ENCODE results near the gene SMARCA2. TPM values are rescaled to one million over a fixed set of nuclear protein-coding genes. Genes with fewer than 3 reads are reported as not detected.
A peak's percentile ranks its signal among the peaks of the same experiment; 100 is the strongest.

The SMARCA2 gene
- total RNA-seq, 1 donor from 2014 or later, result 147 TPM

DNA sequence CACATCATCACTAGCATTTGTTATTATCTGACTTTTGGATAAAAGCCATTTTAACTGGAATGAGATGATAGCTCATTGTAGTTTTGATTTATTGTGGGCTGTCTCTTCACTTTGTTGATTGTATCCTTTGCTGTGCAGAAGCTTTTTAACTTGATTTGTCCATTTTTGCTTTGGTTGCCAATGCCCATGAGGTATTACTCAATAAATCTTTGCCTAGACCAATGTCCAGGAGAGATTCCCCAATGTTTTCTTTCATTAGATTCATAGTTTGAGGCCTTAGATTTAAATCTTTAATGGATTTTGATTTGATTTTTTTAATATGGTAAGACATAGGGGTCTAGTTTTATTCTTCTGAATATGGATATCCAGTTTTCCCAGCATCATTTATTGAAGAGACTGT is 28.8 kb upstream of the SMARCA2 start:
- H3K4me3 ChIP-seq, result no peak overlapping the region
- H3K9me3 ChIP-seq, result no peaks in the 10 kb centered on the region
- DNase-seq (no peak), ATAC-seq (no peak)
- intact Hi-C loops (cut with DNase I), result no loop called here
- no peaks in the 10 kb centered on the region for H3K27me3 ChIP-seq (ENCODE audit: low read depth)
- TF ChIP-seq, protein P1, sequence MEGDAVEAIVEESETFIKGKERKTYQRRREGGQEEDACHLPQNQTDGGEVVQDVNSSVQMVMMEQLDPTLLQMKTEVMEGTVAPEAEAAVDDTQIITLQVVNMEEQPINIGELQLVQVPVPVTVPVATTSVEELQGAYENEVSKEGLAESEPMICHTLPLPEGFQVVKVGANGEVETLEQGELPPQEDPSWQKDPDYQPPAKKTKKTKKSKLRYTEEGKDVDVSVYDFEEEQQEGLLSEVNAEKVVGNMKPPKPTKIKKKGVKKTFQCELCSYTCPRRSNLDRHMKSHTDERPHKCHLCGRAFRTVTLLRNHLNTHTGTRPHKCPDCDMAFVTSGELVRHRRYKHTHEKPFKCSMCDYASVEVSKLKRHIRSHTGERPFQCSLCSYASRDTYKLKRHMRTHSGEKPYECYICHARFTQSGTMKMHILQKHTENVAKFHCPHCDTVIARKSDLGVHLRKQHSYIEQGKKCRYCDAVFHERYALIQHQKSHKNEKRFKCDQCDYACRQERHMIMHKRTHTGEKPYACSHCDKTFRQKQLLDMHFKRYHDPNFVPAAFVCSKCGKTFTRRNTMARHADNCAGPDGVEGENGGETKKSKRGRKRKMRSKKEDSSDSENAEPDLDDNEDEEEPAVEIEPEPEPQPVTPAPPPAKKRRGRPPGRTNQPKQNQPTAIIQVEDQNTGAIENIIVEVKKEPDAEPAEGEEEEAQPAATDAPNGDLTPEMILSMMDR (IDR thresholded peaks at IDR 0.05), result no peak
- no peaks in the 10 kb centered on the region for H3K4me1 ChIP-seq
- H3K36me3 ChIP-seq, result no peaks in the 10 kb centered on the region
- no peak overlapping the region for H3K27ac ChIP-seq

DNA sequence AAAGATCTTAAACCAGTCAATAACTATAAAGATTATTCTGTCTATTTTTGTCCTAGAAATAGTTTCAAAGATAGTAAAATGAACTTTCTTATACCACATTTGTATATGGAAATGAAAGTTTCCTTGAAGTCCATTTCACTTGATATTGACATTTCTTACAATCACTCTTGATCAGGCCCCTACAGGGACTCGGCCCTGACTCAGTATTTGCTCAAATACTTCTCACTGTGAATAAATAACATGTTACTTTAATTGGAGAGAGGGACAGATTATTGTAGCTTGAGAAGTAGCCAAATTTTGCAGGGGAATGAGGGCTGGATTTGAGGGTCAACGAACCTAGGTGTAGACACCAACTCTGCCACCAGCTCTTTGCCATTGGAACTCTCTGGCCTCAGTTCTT is 25.6 kb upstream of the SMARCA2 start:
- Histone ChIP-seq H3K27me3 (ENCODE audit: low read depth) (no peaks in the 10 kb centered on the region), H3K27ac (no peak overlapping the region), H3K9me3 (no peaks in the 10 kb centered on the region), H3K36me3 (no peaks in the 10 kb centered on the region), H3K4me3 (no peak overlapping the region), H3K4me1 (no peaks in the 10 kb centered on the region)
- DNase-seq, result no peak
- ATAC-seq, result peak in 1 of 2 donors; percentile 57
- intact Hi-C loops (cut with DNase I), result no loop called here
- TF ChIP-seq, protein P1 (IDR thresholded peaks at IDR 0.05), result no peak

DNA sequence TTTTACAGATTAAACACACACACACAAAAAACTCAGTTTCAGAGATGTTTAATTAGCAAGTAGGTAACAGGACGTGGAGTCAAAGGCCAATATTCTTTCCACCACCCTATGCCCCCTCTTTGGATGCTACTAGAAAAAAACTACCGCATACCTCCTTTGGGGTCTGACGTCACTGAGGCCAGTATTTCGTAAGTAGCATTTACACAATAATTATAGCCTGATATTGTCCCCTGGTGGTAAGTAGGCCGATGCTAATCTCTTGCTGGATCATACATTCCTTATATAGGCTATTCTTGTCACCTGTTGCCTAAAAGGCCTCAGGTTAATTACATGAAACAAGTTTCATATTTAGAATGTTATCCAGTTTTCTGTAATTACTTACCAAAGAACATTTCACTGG is 21.0 kb upstream of the SMARCA2 start:
- no peaks in the 10 kb centered on the region for H3K27me3 ChIP-seq (ENCODE audit: low read depth)
- H3K4me1 ChIP-seq, result no peaks in the 10 kb centered on the region
- TF ChIP-seq, protein P1 (IDR thresholded peaks at IDR 0.05), result no peak
- no peak for DNase-seq
- no peaks in the 10 kb centered on the region for H3K36me3 ChIP-seq
- H3K4me3 ChIP-seq, result no peak overlapping the region
- ATAC-seq, result no peak
- H3K27ac ChIP-seq, result no peak overlapping the region
- no peaks in the 10 kb centered on the region for H3K9me3 ChIP-seq
- intact Hi-C loops (cut with DNase I), result no loop called here

DNA sequence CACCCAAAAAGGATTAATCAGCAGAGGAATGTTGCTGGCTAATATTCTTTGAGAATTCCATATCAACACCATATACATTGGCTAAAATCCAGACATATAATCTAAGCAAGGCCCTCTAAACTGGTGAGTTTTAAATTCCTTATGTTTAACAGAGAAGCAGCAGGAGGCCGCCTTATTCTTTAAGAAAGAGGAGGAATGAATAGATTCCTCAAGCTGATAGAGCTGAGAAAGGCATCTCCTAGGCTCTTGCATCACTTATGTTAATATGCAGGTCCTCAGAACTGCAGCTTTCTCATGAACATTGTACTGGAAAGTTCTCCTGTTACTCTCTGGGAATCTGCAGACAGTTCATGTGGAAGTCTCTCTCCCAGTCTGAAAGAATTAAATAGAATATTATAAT is 20.1 kb upstream of the SMARCA2 start:
- intact Hi-C loops (cut with DNase I), result no loop called here
- Histone ChIP-seq H3K36me3 (no peaks in the 10 kb centered on the region), H3K9me3 (no peaks in the 10 kb centered on the region), H3K4me1 (no peaks in the 10 kb centered on the region), H3K4me3 (no peak overlapping the region), H3K27me3 (ENCODE audit: low read depth) (no peaks in the 10 kb centered on the region), H3K27ac (no peak overlapping the region)
- ATAC-seq (no peak), DNase-seq (no peak)
- TF ChIP-seq, protein P1 (IDR thresholded peaks at IDR 0.05), result no peak

DNA sequence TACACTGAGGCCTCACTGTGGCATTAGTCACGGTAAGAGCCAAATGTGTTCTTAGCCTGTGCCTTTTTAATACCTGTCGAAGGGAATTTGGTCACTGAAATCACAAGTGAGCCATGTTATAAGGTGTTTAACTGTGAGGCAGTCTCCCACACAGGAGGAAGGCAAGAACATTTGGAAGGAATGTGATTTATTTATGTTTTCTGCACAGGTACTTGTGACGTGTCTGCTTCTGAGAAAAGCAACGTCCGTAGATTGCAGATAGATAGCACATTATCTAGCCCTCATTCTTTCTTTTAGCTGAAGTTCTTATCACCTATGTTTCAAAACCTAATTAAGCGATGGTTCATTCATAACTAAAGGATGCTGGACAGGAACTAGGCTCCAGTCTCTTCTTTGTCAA is 19.0 kb upstream of the SMARCA2 start:
- no peak for ATAC-seq

More for the DNA sequence above, 19.0 kb upstream of the SMARCA2 start:
- TF ChIP-seq, protein P1 (IDR thresholded peaks at IDR 0.05), result no peak
- Histone ChIP-seq H3K9me3 (no peaks in the 10 kb centered on the region), H3K27ac (no peak overlapping the region), H3K27me3 (ENCODE audit: low read depth) (no peaks in the 10 kb centered on the region), H3K36me3 (no peaks in the 10 kb centered on the region), H3K4me1 (no peaks in the 10 kb centered on the region), H3K4me3 (no peak overlapping the region)
- no peak for DNase-seq
- intact Hi-C loops (cut with DNase I), result no loop called here

Measured in lower lobe of right lung (tissue), 2 donors.